GM04503 (cell line): ENCODE measurements around the gene HSPB6.
"Not testable (repeated sequence)": the region's sequence is repeated elsewhere in the genome, so short reads cannot be mapped to it uniquely, and the experiment has no call there.

Source experiments
- DNase-seq: peaks from one replicate; pipeline ENCODE4 v3.0.0-alpha.2; 2012; ENCODE audit warnings: low read depth

The HSPB6 gene, protein sequence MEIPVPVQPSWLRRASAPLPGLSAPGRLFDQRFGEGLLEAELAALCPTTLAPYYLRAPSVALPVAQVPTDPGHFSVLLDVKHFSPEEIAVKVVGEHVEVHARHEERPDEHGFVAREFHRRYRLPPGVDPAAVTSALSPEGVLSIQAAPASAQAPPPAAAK

DNA sequence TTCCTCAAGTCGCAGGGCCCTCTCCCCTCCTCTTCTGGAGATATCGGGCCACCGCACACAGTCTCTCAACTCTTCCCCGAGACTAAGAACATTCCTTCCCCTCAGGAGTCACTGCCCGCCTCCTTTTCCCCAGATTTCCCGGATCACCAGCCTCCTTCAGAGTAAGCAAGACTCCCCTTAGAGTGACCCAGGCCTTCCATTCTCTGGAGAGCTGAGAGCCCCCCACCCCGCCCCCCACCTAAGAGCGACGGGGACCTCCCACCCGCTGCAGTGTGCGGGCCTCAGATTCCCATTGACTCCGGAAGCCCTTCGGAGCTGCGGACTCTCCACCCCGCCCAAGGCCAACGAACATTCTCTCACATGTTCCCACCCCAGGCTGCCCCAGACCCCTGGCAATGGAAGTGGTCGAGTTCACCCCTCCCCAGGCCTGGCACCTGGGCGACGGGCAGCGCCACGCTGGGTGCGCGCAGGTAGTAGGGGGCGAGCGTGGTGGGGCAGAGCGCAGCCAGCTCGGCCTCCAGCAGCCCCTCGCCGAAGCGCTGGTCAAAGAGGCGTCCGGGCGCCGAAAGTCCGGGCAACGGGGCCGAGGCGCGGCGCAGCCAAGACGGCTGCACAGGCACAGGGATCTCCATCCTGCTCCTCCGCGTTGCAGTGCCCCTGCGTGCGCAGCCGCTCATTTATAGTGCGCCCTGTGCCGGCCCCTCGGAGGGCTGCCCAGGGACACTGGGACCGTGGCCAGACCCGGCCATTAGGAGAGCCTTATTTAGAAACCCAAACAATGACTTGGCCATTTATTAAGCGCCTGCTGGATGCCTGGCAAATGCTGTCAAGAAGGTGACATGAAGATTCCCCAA, at the start of gene HSPB6:
TSS of gene HSPB6 (minus strand) at position 653 of the 854 bp plus-strand sequence. CDS start at position 632, 21 bp downstream.
- DNase-seq: no peak

DNA sequence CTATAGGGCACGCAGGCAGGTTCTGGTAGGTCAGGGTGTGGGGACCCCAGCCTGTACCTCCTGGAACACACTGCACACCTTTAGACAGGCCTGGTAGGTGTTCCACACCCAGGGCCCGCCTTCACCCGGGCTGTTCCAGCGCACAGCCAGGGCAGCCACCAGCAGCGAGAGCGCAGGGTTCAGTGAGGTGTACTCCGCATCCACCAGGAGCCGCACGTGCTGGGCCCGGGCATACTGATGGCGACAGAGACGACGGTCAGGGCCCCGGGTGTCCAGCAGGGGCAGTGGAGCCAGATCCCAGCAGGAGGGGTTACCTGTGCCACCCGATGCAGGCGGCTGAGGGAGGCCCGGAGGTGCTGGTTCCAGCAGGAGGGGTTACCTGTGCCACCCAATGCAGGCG, 49.8 kb upstream of the HSPB6 start:
- no peak for DNase-seq

- DNase-seq: no peak
Observed at GRCh38 chr19:35805526-35806102, 48.8 kb upstream of the HSPB6 start.

- DNase-seq: no peak
Observed at GRCh38 chr19:35801828-35802227, 45.0 kb upstream of the HSPB6 start.

GRCh38 chr19:35797663-35798062, 40.8 kb upstream of the HSPB6 start:
- no peak for DNase-seq

DNA sequence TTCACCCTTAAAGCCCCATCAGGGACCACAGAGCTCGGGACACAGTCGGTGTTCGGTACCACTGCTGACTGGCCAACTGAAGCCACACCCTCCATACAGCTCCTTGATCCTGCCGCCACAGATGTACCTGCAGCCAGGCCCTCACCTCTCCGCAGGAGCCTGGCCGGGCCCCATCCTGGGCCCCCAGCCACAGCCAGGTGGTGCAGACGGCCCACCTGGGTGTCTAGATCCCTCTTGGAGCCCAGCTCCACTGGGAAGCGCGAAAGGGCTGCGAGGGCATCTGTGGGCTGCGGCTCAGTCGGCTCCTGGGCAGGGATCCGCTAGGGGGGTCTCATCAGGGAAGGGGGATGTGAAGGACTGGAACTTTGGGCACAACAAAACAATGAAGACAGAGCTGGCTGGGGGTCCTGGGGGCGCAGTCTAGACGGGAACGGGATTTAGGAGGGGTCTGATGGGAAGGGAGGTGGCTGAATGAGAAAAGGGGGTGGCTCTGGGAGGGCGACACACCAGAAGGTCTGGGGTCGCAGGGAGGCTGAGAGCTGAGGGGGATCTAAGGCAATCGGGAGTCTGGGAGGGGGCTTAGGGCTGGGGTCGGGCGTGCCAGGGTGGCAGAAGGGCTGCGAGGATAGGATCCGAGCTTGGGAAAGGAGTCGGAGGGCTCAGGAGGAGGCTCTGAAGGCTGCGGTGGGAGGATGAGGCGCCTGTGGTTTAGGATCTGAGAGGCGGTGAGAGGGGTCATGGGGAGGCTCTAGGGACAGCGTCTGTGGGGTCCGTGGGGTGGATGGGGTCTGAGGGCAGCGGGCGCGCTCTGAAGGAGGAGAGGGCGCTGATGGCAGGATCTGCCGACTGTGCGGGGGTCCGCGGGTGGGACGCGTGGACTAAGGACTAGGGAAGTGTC, 40.1 kb upstream of the HSPB6 start:
- DNase-seq: no peak

- not testable (repeated sequence) for DNase-seq
Observed at GRCh38 chr19:35795564-35795963, 38.7 kb upstream of the HSPB6 start.

GRCh38 chr19:35793381-35794165, 36.7 kb upstream of the HSPB6 start:
- DNase-seq: no peak

DNA sequence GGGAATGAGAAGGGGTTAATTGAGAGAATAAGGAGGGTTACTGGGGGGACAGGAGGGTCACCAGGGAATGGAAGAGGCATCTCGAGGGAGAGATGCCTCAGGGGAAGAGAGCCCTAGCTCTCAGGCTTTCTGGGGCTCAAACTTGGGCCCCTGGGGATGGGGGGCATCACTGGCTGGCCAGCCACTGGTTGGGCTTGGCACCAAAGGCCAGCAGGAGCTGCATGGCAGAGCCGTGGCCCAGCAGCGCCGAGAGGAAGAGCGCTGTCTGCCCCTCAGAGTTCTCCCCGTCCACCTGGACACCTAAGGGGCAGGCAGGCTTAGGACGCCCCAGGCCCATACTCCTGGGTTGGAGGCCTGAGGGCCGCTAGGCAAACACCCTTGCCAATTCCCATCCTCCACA, 36.1 kb upstream of the HSPB6 start:
- no peak for DNase-seq

- no peak for DNase-seq
Observed at GRCh38 chr19:35792312-35792711, 35.5 kb upstream of the HSPB6 start.

- DNase-seq: no peak
Observed at GRCh38 chr19:35791814-35792279, 35.0 kb upstream of the HSPB6 start.

DNA sequence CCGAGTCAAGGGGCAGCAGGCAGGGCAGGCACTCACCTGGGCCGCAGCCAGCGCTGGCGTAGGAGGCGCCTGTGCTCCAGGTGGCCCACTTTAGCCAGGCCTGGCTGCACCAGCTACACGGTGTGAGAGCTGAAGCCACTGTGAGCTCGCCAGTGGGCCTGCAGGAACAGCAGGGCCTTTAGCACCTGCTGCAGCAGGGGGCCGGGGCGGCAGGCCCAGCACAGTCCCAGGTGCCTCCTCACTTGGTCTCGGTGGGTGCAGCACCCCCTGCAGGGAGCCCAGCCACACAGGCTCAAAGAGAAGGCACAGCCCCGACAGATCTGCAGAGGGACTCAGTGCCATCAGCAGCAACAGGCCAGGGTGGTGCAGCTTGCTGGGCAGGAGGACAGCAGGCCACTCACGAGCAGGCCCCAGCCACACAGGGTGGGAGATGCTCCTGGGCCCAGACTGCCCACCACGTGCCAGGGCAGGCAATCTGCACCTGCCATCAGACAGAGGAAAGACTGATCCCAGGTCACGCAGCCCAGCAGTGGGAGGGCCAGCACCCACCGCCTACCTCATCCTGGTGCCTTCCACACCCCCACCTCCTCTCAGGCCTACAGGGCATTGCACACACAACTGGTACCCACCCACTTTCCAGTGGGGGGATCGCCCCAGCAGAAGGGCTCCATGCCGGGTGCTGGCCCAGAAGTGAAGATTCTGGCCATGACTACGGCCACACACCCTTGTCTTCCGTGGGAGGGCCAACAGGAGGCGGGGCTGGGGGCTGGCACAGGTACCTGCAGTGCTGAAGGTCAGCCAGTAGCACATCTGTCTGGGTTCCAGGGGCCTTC, 34.4 kb upstream of the HSPB6 start:
- DNase-seq: no peak

- DNase-seq: no peak
Observed at GRCh38 chr19:35789978-35790944, 33.4 kb upstream of the HSPB6 start.

- no peak for DNase-seq
Observed at GRCh38 chr19:35789195-35789977, 32.6 kb upstream of the HSPB6 start.

GRCh38 chr19:35788205-35788960, 31.6 kb upstream of the HSPB6 start:
- no peak for DNase-seq

GRCh38 chr19:35787227-35787799, 30.5 kb upstream of the HSPB6 start:
- no peak for DNase-seq
